Globus pallidus (tissue), 1 donor: ENCODE measurements around the gene LRRTM4.
"Not testable (repeated sequence)": the region's sequence is repeated elsewhere in the genome, so short reads cannot be mapped to it uniquely, and the experiment has no call there.

Source experiments
- DNase-seq: peaks from one replicate; pipeline ENCODE4 v3.0.0-alpha.2; 2015; ENCODE audit warnings: low spot score

The LRRTM4 gene

DNA sequence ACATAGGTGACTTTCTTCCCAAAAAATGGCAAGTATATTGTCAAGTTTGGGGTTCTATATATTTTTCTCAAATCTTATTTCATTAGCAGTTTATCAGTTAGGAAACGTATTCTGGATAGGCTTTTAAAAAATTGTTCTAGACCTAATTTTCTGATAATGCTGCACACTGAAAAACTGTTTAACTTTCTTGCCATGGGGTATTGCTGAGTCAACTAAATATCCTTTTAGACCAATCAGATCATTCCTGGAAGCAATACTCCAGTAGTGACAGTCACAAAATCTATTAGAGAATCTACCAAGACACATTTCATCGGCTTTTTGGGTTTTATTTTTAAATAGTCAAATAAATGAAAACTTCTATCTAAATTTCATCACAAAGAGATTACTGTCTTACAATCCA lies 440.6 kb downstream of the LRRTM4 start:
- no peak for DNase-seq

DNA sequence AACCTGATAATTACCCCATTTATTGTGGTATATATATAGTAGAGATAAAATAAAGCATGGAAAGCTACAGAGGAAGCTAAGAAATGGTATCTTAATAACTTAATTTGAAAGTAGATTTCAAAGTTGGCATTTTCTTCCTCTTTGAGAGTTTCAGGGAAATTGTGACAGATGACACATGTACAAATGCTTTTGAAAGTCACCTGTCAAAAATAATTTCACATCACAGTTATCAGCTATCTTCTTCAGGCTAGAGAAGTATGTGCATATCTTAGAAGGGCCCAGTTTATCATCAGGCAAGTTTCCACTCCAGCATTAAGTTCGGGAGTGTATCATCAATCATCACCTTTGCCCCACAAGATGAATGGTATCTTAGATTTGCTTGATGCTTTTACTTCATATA lies 457.9 kb downstream of the LRRTM4 start:
- no peak for DNase-seq

DNA sequence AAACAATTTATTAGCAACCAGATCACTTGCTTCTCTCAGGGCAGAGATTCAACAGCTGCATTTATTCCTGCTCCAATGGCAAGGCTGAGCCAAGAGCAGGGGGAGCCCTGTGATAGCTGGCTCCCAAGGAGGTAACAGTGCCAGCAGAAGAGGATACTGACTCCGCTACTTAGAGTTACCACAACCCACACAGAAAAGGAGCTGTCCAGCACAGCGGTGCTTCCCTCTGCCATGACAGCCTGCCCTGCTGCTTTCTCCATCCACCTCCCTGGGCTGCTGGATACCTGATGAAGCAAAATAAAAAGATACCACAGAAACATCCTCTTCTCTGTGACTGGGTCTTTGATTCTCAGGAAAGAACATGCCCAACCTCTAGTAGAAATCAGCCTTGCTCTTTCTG lies 467.2 kb downstream of the LRRTM4 start:
- peak; percentile 2 for DNase-seq

DNA sequence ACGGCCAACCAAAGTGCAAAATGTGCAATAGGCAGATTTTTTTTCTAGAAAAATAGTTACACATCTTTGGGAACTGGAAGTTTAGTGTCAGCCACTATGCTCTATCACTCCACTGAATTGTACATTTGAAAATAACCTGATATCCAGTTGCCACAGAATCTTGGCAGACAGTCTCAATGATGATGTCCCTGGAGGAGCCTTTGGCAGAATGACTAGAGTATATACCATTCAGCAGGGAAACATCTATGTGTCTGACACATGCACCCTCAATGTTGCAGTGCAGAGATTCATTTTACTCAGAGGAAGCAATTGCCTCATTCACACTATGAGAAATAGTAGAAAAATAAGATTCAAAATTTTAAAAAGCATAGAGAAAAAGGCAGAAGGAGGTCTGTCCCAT lies 475.8 kb downstream of the LRRTM4 start:
- DNase-seq = no peak

DNA sequence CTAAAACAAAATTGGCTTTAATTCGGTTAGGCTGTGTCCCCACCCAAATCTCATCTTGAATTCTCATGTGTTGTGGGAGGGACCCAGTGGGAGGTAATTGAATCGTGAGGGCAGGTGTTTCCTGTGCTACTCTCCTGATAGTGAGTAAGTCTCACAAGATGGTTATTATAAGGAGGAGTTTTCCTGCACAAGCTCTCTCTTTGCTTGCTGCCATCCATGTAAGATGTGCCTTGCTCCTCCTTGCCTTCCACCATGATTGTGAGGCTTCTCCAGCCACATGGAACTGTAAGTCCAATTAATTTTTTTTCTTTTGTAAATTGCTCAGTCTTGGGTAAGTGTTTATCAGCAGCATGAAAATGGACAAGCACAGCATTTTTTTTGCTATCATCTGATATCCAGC lies 476.7 kb downstream of the LRRTM4 start:
- DNase-seq = not testable (repeated sequence)

DNA sequence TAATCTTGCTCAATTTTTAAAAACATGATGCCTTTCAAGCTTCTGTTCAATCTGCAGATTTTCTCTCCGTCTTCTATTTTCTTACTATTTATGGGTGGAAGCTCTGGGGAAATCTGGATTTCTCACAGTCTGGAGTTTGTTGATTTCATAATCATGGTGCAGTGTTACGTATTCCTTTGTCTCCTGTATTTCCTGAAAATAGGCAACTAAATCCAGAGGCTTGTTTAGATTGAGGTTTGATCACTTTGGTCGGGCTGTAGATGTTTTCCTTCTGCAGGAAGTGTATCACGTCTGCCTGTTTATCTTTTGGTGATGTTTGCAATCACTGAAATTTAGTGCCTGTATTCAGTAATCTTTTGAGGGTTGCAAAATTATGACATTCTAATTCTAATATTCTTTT lies 487.7 kb downstream of the LRRTM4 start:
- no peak for DNase-seq

DNA sequence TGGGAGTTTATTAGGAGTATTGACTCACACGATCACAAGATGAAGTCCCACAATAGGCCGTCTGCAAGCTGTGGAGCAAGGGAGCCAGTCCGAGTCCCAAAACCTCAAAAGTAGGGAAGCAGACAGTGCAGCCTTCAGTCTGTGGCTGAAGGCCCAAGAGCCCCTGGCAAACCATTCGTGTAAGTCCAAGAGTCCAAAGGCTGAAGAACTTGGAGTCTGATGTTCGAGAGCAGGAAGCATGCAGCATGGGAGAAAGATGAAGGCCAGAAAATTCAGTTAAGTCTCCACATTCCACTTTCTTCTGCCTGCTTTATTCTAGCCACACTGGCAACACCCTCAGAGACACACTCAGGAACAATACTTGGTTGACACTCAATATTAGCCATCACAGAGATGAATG lies 492.9 kb downstream of the LRRTM4 start:
- DNase-seq = not testable (repeated sequence)

DNA sequence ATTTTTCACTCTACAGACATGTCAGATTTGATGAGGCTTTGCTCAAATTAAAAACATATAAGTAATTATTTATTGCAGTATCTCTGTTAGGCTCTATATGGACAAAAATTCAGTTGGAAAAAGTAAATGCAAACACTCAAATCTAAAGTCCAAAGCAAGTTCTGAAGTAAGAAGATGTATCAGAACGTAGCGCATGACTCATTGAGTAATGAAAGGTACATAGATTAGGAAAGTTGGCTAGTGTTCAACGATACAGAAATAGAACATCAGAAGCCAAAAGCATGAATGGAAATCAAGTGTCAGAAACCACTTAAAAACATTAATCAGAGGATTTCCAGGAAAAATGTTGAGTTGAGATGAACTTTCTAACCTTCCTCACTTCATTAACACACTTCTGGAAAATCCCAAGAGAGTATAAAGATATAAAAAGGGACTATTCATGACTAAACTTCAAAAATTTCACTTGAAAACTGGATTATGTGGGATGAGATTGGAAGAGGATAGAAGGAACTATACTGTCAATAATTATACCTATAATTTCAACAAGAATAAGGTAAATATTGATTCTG lies 494.1 kb downstream of the LRRTM4 start:
- DNase-seq = no peak

DNA sequence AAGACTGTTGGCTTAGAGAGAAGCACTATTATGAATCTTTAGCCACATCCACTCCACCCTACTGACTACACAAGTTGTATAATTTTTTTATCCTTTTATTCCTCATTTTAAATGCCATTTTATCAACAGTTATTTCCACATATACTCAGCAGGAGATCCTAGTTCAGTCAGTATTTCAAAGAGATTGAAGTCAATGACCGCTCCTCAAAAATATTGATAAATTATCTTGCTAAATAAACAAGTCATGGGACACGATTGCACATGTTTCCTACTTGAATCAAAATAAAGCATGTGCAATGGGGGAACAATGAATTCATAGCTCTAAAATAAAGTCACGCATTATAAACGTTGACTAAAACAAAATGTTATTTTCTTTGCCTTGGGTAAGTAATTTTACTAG lies 496.5 kb downstream of the LRRTM4 start:
- no peak for DNase-seq

DNA sequence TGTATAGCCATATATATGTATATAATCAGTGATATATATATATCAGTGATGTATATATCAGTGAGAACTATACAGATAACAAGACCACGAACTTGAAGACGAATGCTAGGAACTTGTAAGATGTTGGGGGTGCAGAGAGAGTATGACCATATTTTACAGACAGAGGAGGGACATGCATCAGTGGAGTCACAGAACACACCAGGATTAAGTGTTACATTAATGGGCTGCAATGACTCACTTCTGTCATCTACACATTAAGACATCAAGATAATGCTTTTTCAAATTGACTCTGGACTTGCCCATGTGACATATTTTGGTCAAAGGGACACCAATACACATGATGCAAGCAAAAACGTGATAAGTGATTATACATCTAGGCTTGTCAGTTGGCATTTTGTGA lies 501.0 kb downstream of the LRRTM4 start:
- DNase-seq = no peak

DNA sequence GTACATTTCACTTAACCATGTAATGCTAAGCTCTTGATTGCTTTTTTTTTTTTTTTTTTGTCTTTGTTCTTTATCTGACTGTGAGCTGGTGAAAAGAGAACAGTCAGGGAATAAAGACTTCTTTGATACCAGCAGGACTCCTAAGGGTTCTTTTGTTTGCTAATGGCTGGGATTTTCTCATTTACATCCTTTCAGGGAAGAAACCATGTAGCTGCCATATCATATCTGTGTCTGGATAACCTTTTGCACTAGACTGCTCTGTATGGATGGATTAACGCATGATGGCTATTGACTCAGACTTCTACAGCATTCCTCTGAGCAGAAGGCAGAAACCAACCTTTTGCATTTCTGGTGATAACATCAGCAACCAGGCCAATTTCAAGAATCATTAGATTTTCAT lies 504.0 kb downstream of the LRRTM4 start:
- no peak for DNase-seq

DNA sequence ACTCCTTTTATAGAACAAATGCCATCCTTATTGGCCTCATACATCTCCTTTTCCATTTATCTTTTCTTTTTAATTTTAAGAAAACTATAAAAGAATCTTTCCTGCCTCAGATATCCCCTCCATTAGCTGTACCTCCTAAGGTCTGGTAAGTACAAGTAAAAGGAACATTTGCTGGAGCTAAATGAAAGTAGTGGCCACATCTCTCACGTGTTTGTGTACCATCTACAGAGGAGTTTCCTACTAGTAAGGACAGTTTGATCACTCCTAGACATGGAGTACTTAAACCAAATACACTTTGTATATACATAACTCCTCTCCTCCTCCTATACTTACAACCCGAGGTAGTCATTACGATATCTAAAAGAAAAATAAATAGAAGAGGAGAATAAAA lies 504.8 kb downstream of the LRRTM4 start:
- DNase-seq = no peak

DNA sequence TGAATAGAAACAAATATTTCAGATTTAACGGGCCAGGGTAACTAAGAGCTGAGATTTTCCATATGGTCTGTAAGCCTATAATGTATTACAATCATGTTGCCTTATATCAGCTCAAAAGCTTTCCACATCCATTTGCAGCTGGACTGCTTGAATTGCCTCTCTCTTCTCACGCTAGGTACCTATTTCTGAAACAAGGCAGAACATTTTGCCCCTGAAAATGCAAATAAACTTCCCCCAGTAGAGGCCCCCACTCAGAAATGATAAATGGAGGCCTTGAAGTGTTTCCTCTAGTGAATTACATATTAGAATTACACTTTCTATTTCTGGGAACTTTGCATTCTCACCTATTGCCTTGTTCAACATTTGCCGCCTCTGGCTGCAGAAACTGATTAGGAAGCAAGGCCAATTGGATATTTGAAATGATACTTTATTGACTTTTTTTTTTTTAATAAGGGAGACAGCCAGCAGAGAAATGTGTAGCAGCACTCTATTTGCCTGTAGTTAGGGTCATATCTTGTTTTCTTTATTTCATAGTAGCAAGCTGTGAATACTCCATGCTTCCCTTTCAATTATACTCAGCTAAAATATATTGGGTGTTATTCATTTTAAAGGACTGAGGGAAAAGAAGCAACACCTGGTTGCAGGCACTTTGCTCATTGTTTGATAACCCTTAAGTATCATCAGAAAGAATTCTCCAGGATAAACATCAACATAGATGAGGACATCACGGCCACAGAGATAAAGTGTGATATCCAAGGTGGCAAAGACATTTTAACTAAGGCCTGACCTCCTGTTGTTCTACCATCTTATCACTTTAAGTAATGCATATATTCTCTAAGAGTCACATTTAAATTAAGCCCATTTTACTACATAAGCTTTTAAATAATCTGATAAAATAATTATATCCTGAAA lies 505.5 kb downstream of the LRRTM4 start:
- DNase-seq = no peak

DNA sequence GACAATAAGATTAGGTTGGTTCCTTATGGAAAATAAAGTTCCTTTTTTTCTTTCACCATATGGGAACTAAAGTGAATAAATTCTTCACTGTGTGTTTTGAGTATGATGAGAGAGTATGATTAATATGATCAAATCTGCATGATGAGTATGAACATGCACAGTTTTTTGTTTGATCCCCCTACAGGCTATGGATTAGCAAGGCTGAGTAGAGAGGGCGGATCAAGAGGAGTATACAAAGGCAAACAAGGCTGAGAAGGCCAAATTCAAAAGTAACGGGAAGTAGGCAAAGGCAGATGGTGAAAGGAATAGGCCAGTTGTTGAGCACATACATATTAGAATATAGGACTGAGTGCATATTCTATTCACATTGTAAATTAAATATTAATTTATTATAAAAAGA lies 508.2 kb downstream of the LRRTM4 start:
- no peak for DNase-seq

DNA sequence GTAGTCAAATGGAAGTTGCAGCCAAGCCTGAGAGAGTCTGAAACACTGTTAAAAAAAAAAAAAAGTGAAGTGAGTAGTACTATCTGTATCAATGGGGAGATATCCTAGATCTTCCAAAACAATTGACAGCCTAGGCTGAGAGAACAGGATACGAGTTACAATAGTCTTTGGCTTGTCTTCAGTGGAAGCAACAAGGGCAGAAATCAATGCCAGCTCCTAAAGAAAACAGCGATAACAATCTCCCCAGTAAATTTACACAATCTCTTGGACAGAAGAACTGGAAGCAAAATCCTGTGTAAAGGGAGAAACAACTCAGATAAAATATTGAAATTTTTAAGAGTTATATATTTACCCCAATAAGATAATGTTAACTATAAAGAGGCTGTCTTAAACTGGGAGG lies 508.7 kb downstream of the LRRTM4 start:
- no peak for DNase-seq

DNA sequence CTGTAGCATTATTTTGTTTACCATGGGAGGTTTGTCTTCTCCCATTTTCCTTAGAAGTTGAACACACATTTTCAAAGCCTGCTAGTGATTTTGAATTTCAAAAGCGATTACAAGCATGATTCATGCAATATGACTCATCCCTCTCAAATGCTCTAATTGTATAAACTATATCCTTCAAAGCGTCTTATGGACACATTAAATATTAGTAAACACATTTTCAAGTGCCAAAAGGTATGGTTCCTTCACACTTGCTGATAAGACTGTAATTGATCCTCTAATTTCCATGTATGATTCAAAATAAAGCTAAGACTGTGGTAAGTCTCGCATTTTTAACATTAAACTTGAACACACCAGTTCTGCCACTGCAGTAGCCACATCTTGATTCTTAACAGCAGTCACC lies 512.9 kb downstream of the LRRTM4 start:
- DNase-seq = no peak

DNA sequence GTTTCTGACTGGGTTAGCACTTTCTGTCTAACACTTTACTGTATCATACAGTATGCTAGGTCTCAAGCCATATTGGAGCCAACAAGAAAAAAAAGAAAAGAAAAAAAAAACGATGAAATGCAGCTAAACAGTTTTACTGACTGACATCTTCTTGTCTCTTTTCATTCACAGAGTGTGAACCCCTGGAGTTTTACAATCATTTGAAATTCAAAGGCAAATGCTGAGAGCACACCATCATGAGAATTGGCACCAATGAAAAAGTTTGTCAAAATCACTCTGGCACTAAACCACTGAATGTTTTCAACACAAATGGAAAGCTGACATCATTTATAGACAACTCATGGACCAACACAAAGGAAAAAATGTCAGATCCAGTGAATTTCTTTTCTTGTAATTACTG lies 513.3 kb downstream of the LRRTM4 start:
- DNase-seq = no peak

DNA sequence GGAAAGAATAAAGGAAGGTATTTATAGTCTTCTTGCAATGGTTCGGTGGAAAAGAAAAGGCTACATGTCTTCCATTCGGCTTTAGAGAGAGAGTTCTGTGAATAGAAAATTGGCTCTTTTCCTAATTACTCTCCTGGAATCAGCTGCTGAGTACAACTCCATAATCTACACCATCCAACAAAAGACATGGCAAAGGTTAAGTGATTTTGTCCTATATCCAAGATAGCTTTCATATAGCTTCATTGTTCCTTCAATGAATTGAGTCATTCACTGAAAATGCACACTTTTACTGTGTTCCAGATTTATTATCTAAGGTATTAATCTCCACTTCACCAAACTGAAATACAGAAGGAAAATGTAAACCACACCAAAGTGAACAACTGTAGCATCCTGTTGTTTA lies 514.5 kb downstream of the LRRTM4 start:
- no peak for DNase-seq

DNA sequence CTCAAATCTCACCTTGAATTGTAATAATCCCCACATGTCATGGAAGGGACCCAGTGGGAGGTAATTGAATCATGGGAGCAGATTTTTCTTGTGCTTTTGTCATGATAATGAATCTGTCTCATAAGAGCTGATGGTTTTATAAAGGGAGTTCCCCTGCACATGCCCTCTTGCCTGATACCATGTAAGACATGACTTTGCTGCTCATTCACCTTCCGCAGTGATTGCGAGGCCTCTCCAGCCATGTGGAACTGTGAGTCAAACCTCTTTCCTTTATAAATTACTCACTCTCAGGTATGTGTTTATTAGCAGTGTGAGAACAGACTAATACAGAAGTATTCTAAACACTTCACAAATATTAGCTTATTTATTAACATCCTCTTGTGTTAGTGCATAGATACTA lies 516.7 kb downstream of the LRRTM4 start:
- no peak for DNase-seq

DNA sequence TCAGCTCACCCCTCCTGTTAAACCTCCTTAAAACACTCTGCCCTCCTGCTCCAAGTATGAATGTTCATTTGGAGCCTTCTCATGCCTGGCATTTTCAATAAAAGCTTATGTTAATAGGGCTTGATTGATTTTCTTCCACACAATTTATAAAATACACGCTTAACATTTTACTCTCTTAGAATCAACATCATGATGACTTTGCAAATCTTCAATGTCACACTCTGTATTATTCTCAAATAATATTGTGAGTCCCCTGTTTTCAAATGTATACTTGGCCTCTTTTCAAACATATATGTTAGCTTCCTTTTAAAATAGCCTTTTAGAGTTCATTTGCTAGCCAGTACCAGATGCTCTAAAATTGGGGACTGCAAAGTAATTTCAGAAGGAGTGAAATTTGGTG lies 520.3 kb downstream of the LRRTM4 start:
- DNase-seq = no peak

DNA sequence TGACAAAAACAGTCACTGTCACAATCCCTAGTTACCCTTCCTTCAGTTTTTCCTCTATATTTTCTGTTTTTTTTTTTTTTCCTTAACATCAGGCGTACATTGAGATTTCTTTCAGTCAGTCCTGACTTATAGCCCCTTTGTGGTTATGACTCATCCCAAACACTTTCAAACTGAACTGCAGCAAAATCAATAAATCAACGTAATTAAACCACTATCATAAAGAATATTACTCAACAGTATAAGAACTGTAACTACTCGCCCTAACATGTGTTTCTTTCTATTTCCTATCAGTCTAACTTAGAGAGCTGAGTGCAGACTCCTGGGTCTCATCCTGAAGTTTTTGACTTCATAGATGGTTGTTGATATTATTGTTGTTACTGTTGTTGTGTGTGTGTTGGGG lies 523.5 kb downstream of the LRRTM4 start:
- no peak for DNase-seq

DNA sequence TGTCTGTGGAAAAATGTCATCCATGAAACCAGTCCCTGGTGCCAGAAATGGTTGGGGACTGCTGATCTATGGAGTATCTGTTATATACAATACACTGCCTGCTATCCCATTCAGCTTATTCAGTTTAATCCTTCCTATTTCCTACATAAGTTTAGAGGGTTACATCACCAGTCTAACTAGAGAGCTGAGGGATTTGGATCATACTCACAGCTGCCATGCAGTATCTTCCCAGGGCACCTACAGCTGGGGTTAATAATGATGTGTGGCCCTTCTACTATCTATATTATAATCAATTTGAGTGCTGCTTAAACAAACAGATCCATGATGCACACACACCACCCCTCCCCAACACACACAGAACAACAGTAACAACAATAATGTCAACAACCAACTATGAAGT lies 524.0 kb downstream of the LRRTM4 start:
- no peak for DNase-seq

DNA sequence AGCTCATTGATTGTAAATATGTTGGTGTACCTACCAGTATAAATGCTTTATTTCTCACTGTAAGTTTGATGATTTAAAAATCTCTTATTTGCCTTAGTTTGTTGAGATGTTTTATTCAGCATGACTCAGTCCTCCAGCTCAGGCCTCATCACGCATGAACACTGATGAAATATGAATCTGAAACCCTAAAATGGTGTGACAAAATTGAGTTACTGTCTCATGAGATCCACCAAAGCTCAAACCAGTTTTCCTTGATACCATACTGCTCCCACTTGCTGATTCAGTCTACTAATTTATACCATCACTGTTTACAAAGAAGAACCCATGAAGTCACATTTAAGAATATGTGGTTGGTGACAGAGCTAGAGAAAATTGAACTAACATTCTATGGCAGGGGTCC lies 524.9 kb downstream of the LRRTM4 start:
- no peak for DNase-seq
